Urothelium cell line (cell line): ENCODE measurements around the gene ANP32A.
"Not testable (repeated sequence)": the region's sequence is repeated elsewhere in the genome, so short reads cannot be mapped to it uniquely, and the experiment has no call there.

Source experiments
- DNase-seq: peaks from one replicate; pipeline ENCODE4 v3.0.0; 2011; ENCODE audit warnings: low spot score, mixed read lengths
- FAIRE-seq: peaks from 2 replicates; lab custom pipeline; 2011; peaks lifted over from hg19 to GRCh38; lab: Jason Lieb, UNC

ANP32A gene

GRCh38 chr15:68759982-68760579, 60.6 kb downstream of the ANP32A start:
- not testable (repeated sequence) for DNase-seq, FAIRE-seq

GRCh38 chr15:68755731-68756130, 65.0 kb downstream of the ANP32A start:
- DNase-seq: no peak
- no peak for FAIRE-seq

- FAIRE-seq (no peak), DNase-seq (no peak)
Measured at GRCh38 chr15:68751622-68752021, 69.1 kb downstream of the ANP32A start.

- DNase-seq: no peak
- FAIRE-seq: no peak
Measured at GRCh38 chr15:68749793-68750192, 70.9 kb downstream of the ANP32A start.

GRCh38 chr15:68749365-68749764, 71.3 kb downstream of the ANP32A start:
- peak; percentile 17 for FAIRE-seq
- no peak for DNase-seq

- peak; percentile 13 for FAIRE-seq
- DNase-seq: no peak
Measured at GRCh38 chr15:68743256-68743655, 77.4 kb downstream of the ANP32A start.

- no peak for DNase-seq
- peak; percentile 44 for FAIRE-seq
Measured at GRCh38 chr15:68739390-68740080, 81.2 kb downstream of the ANP32A start.

- DNase-seq: no peak
- FAIRE-seq: no peak
Measured at GRCh38 chr15:68735610-68736009, 85.1 kb downstream of the ANP32A start.

- DNase-seq: no peak
- FAIRE-seq: no peak
Measured at GRCh38 chr15:68734881-68735280, 85.8 kb downstream of the ANP32A start.

GRCh38 chr15:68734352-68734751, 86.3 kb downstream of the ANP32A start:
- DNase-seq (no peak), FAIRE-seq (no peak)

- FAIRE-seq (no peak), DNase-seq (no peak)
Measured at GRCh38 chr15:68733666-68734065, 87.0 kb downstream of the ANP32A start.

- FAIRE-seq (peak; percentile 80), DNase-seq (no peak)
Measured at GRCh38 chr15:68732451-68732850, 88.2 kb downstream of the ANP32A start.

GRCh38 chr15:68730976-68731897, 89.5 kb downstream of the ANP32A start:
- DNase-seq (no peak), FAIRE-seq (peak; percentile 81)

GRCh38 chr15:68730471-68730919, 90.2 kb downstream of the ANP32A start:
- FAIRE-seq (peak; percentile 55), DNase-seq (no peak)

GRCh38 chr15:68729789-68730411, 90.8 kb downstream of the ANP32A start:
- DNase-seq (no peak), FAIRE-seq (no peak)
